ENCODE measurements around the gene STAT3.
"Not testable (repeated sequence)": the region's sequence is repeated elsewhere in the genome, so short reads cannot be mapped to it uniquely, and the experiment has no call there.

Gene STAT3

GRCh38 chr17:42345396-42346073 lies 42.7 kb downstream of the STAT3 start:
- no peak for DNase-seq

DNA sequence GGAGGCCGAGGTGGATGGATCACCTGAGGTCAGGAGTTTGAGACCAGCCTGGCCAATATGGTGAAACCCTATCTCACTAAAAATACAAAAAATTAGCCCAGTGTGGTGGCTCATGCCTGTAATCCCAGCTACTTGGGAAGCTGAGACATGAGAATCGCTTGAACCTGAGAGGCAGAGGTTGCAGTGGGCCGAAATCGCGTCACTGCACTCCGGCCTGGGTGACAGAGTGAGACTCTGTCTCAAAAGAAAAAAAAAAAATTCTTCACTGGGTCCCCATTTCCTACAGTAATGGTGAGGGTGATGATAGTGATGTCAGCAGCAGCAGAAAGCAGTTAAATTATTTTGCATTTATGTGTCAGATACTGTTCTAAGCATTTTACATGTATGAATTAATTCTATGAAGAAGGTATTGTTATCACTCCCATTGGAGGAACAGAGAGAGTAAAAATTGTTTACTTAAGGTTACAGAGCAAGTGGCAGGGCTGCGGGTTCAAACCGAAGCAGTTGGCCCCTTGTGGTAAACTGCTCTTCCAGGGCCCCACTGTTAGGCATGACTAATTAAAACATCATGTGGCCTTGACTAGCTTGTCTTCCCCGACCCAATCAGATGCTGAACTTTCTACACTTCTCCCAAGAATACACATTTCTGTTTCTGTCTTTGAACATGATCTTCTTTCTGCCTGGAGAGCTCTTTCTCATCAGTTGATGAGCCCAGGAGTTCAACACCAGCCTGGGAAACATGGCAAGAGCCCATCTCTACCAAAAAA lies 45.8 kb downstream of the STAT3 start:
- no peak for DNase-seq

- no peak for DNase-seq
These were observed 46.7 kb downstream of the STAT3 start for GRCh38 chr17:42341568-42341967.

GRCh38 chr17:42340691-42341127 lies 47.5 kb downstream of the STAT3 start:
- no peak for DNase-seq

GRCh38 chr17:42339221-42339620 lies 49.0 kb downstream of the STAT3 start:
- DNase-seq: no peak

GRCh38 chr17:42338427-42338985 lies 49.7 kb downstream of the STAT3 start:
- DNase-seq: no peak

GRCh38 chr17:42337442-42337841 lies 50.8 kb downstream of the STAT3 start:
- no peak for DNase-seq

- no peak for DNase-seq
These were observed 53.6 kb downstream of the STAT3 start for GRCh38 chr17:42334677-42335076.

DNA sequence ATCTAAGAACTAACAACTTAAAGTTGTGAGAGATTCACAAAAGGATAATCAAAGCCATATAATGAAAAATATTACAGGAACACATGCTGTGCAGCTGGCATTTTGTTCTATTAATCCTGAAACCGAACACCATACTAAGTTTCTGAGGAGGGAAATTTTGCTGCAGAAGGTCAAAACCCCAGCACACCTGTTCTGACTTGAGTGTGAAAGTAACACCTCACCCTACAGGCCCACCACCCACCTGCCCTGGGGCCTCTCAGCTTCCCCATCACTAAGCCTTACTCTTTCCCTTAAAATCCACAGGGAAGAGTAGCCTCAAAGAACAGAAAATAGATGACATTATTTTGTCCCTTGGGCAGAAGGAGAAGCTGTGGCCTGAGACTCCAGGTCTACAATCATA lies 55.2 kb downstream of the STAT3 start:
- no peak for DNase-seq

- DNase-seq: no peak
These were observed 58.9 kb downstream of the STAT3 start for GRCh38 chr17:42329025-42329976.

DNA sequence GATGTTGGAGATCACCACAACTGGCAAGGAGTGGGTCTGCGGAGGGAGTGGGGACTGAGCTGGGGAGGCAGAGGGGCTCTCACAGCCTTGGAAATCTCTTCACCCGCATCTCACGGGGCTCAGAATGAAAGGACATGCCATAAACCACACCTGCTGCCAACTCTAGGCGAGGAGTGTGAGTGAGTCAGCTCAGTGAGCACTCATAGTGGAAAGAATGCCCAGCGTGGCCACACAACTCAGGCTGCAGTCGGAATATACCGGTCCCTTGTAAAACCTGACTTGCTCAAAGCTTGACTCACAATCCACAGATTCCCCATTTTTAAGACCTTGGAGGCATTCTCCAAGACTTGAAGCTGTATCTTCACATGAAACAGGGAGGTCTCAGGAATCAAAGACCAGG lies 63.2 kb downstream of the STAT3 start:
- no peak for DNase-seq

GRCh38 chr17:42323268-42323773 lies 64.9 kb downstream of the STAT3 start:
- DNase-seq: no peak

GRCh38 chr17:42322382-42323267 lies 65.6 kb downstream of the STAT3 start:
- DNase-seq: peak; percentile 72

DNA sequence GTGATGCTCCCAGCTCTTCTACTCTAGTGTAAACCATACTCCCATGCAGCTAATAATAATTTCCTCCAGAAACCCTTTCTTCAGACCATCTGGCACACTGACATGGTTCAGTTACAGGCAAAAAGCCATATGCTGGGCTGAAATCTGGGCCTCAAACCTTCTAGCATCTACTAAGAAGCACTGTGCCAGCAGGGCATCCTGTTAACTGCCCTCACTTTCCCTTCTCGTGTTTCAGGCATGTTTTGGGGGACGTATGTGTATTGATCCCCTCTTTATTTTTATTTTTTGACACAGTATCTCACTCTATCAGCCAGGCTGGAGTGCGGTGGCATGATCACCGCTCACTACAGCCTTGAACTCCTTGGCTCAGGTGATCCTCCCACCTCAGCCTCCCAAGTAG lies 66.7 kb downstream of the STAT3 start:
- no peak for DNase-seq

DNA sequence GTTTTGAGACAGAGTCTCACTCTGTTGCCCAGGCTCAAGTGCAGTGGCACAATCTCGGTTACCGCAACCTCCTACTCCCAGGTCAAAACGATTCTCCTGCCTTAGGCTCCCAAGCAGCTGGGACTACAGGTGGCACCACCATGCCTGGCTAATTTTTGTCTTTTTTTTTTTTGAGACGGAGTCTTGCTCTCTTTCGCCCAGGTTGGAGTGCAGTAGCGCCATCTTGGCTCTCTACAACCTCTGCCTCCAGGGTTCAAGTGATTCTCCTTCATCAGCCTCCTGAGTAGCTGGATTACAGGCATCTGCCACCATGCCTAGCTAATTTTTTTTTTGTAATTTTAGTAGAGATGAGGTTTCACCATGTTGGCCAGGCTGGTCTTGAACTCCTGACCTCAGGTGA lies 70.3 kb downstream of the STAT3 start:
- not testable (repeated sequence) for DNase-seq

DNA sequence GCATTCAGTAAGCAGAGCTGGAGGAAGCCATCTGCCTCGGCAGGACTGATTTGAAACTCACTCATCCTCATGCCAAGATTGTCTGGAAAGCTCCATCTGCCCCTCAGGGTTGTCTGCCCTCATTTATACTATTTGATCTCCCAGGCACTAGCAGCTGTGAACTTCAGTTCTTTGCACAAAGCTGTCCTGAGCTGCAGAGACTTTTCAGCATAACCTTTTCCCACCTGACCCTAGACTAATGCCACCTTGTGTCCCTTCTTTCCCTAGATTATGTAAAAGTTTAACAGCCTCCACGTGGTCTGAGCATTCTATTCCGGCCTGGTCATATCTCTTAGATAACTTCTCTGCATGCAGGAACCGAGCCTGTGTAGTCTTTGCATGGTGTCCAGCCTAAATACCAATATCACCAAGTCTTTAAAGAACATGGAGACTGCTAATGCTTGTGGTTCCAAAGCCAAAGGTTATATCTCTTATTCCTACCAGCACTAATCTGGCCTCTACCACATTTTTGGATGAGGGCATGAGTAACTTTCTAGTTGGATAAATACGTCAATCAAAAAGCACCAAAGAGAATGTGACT lies 70.9 kb downstream of the STAT3 start:
- no peak for DNase-seq

- DNase-seq: no peak
These were observed 71.5 kb downstream of the STAT3 start for GRCh38 chr17:42316755-42317154.

GRCh38 chr17:42315402-42316156 lies 72.7 kb downstream of the STAT3 start:
- DNase-seq: no peak

GRCh38 chr17:42313773-42314566 lies 74.3 kb downstream of the STAT3 start:
- DNase-seq: no peak

DNA sequence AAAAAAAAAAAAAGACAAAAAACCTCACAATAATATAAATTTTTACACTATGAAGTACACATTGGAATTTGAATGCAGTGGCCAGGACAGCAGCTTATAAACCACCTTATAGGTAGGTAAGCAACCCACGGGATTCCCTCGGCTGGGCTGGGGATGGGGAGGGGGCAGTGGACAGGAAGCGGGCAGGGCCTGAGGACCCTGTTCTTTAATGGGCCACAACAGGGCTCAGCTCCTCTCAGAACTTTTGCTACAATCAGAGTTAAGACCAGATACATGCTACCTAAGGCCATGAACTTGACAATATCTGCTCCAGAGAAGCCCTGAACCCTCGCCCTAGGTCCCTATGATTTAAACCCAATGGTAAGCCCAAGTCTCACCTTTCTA lies 74.9 kb downstream of the STAT3 start:
- no peak for DNase-seq
